Activated CD8-positive, alpha-beta memory T cell treated with anti-CD3 and anti-CD28 coated beads, Interleukin-2, amount 10 ng/mL, durations not matched to agents 7 days and 5 days (primary cell): ENCODE data around the gene DHX16. TPM values are rescaled to one million over a fixed set of nuclear protein-coding genes. Genes with fewer than 3 reads are reported as not detected.
"Not testable (repeated sequence)": the region's sequence is repeated elsewhere in the genome, so short reads cannot be mapped to it uniquely, and the experiment has no call there.

Source experiments
- ATAC-seq: fragments of 150-1000 bp; cut with Tn5 transposase; one replicate; pipeline ENCODE4 v1.10.0; 2021; ENCODE audit warnings: moderate library complexity
- CTCF ChIA-PET: fragments of 350-600 bp; sonication (Branson Sonifier 250); formaldehyde crosslinking; loops from one replicate; lab custom pipeline; 2021; ENCODE audit warnings: antibody characterized with exemption; lab: Charles Lee
- DNase-seq: peaks from one replicate; pipeline ENCODE4 v3.0.0-alpha.2; 2020
- H3K27ac Mint-ChIP-seq: one replicate; pipeline ENCODE4 v1.8.0; 2021; ENCODE audit warnings: mild to moderate bottlenecking, mixed read lengths
- H3K27me3 Mint-ChIP-seq: one replicate; pipeline ENCODE4 v1.8.0; 2021; ENCODE audit warnings: mixed read lengths
- H3K36me3 Mint-ChIP-seq: one replicate; pipeline ENCODE4 v1.8.0; 2021; ENCODE audit warnings: mild to moderate bottlenecking, mixed read lengths
- H3K4me1 Mint-ChIP-seq: one replicate; pipeline ENCODE4 v1.8.0; 2021; ENCODE audit warnings: mixed read lengths
- H3K4me3 Mint-ChIP-seq: one replicate; pipeline ENCODE4 v1.8.0; 2021; ENCODE audit warnings: mild to moderate bottlenecking, moderate library complexity, mixed read lengths
- H3K9me3 Mint-ChIP-seq: one replicate; pipeline ENCODE4 v1.8.0; 2022; ENCODE audit warnings: low read depth, mixed read lengths
- total RNA-seq, 2 experiments: library from RNA; stranded (reverse); gene quantifications; one replicate each; pipeline ENCODE4 v1.2.3, GENCODE V29; 2021

Gene DHX16
- total RNA-seq, 2 experiments from 2014 or later, result 39.5 to 49.6 TPM

GRCh38 chr6:30683183-30683979 is 10.6 kb upstream of the DHX16 start:
- Mint-ChIP-seq H3K9me3 (no peaks in the 10 kb centered on the region), H3K36me3 (peaks cover 72% of the 10 kb centered on the region), H3K27me3 (no peaks in the 10 kb centered on the region), H3K4me1 (peaks cover 31% of the 10 kb centered on the region), H3K27ac (peak overlapping the region; percentile 90), H3K4me3 (peak overlapping the region; percentile 90)
- ATAC-seq, result no peak
- peak; percentile 49 for DNase-seq
- CTCF ChIA-PET, result interaction anchor here (0.8 to 23.7 kb wide), 3 partner anchors 11 to 68 kb away, joined by 3 to 936 read pairs (median 8); partner anchors contain the start of genes DHX16, FLOT1, MDC1 and TUBB

- ATAC-seq (peak; percentile 59), DNase-seq (peak; percentile 97)
- H3K27me3 Mint-ChIP-seq, result no peaks in the 10 kb centered on the region
- CTCF ChIA-PET, result interaction anchor here (0.9 to 23.7 kb wide), 5 partner anchors 10 to 56 kb away, joined by 3 to 936 read pairs (median 3); partner anchors contain the start of genes DHX16, FLOT1, MDC1 and TUBB
- peak overlapping the region; percentile 90 for H3K4me3 Mint-ChIP-seq
- H3K9me3 Mint-ChIP-seq, result no peaks in the 10 kb centered on the region
- H3K4me1 Mint-ChIP-seq, result peaks cover 22% of the 10 kb centered on the region
- H3K36me3 Mint-ChIP-seq, result peaks cover 74% of the 10 kb centered on the region
- H3K27ac Mint-ChIP-seq, result peak overlapping the region; percentile 90
Observed at GRCh38 chr6:30682143-30683117, 9.6 kb upstream of the DHX16 start.

- peaks cover 80% of the 10 kb centered on the region for H3K36me3 Mint-ChIP-seq
- no peak for ATAC-seq
- peak overlapping the region; percentile 90 for H3K27ac Mint-ChIP-seq
- peak; percentile 56 for DNase-seq
- no peaks in the 10 kb centered on the region for H3K9me3 Mint-ChIP-seq
- CTCF ChIA-PET, result interaction anchor here (0.9 to 23.7 kb wide), 8 partner anchors 10 to 398 kb away, joined by 3 to 936 read pairs (median 3); partner anchors contain the start of genes DHX16, FLOT1, MDC1 and TUBB
- peak overlapping the region; percentile 90 for H3K4me3 Mint-ChIP-seq
- peaks cover 25% of the 10 kb centered on the region for H3K4me1 Mint-ChIP-seq
- no peaks in the 10 kb centered on the region for H3K27me3 Mint-ChIP-seq
Observed at GRCh38 chr6:30681766-30682142, 8.9 kb upstream of the DHX16 start.

GRCh38 chr6:30679765-30680535 is 7.1 kb upstream of the DHX16 start:
- Mint-ChIP-seq H3K27ac (peak overlapping the region; percentile 90), H3K27me3 (no peaks in the 10 kb centered on the region), H3K4me3 (peak overlapping the region; percentile 90), H3K9me3 (no peaks in the 10 kb centered on the region), H3K36me3 (peaks cover 78% of the 10 kb centered on the region), H3K4me1 (peaks cover 32% of the 10 kb centered on the region)
- ATAC-seq (no peak), DNase-seq (peak; percentile 41)
- CTCF ChIA-PET, result interaction anchor here (0.7 to 23.7 kb wide), 10 partner anchors 8 to 199 kb away, joined by 3 to 936 read pairs (median 6); partner anchors contain the start of genes FLOT1, IER3, MDC1 and MRPS18B

- ATAC-seq (peak; percentile 56), DNase-seq (peak; percentile 94)
- H3K27me3 Mint-ChIP-seq, result no peaks in the 10 kb centered on the region
- CTCF ChIA-PET, result interaction anchor here (0.5 to 23.7 kb wide), 23 partner anchors 9 to 405 kb away, joined by 3 to 936 read pairs (median 4); partner anchors contain the start of genes ATAT1, FLOT1, IER3 and MDC1
- no peaks in the 10 kb centered on the region for H3K9me3 Mint-ChIP-seq
- H3K27ac Mint-ChIP-seq, result peak overlapping the region; percentile 90
- peaks cover 33% of the 10 kb centered on the region for H3K4me1 Mint-ChIP-seq
- H3K4me3 Mint-ChIP-seq, result peak overlapping the region; percentile 90
- H3K36me3 Mint-ChIP-seq, result peaks cover 76% of the 10 kb centered on the region
Observed at GRCh38 chr6:30678964-30679726, 6.3 kb upstream of the DHX16 start.

- CTCF ChIA-PET, result interaction anchor here (0.9 to 23.7 kb wide), 3 partner anchors 50 to 230 kb away, joined by 3 to 936 read pairs (median 4); partner anchors contain the start of genes FLOT1, MDC1 and TUBB
- Mint-ChIP-seq H3K27me3 (no peaks in the 10 kb centered on the region), H3K27ac (no peak overlapping the region), H3K4me1 (peaks cover 44% of the 10 kb centered on the region), H3K9me3 (no peaks in the 10 kb centered on the region), H3K36me3 (peaks cover 53% of the 10 kb centered on the region), H3K4me3 (no peak overlapping the region)
- DNase-seq, result no peak
- no peak for ATAC-seq
Observed at GRCh38 chr6:30676660-30677285, 4.0 kb upstream of the DHX16 start.

- no peaks in the 10 kb centered on the region for H3K9me3 Mint-ChIP-seq
- ATAC-seq (no peak), DNase-seq (no peak)
- CTCF ChIA-PET, result interaction anchor here (1.1 to 23.7 kb wide), 4 partner anchors 14 to 126 kb away, joined by 4 to 936 read pairs (median 6); partner anchors contain the start of genes FLOT1, MDC1 and TUBB
- peak overlapping the region; percentile 94 for H3K4me3 Mint-ChIP-seq
- peaks cover 35% of the 10 kb centered on the region for H3K4me1 Mint-ChIP-seq
- no peak overlapping the region for H3K27ac Mint-ChIP-seq
- H3K36me3 Mint-ChIP-seq, result peaks cover 24% of the 10 kb centered on the region
- no peaks in the 10 kb centered on the region for H3K27me3 Mint-ChIP-seq
Observed at GRCh38 chr6:30670760-30671527, 1.9 kb downstream of the DHX16 start.

- peaks cover 19% of the 10 kb centered on the region for H3K4me1 Mint-ChIP-seq
- DNase-seq, result peak; percentile 48
- CTCF ChIA-PET, result interaction anchor here (1.3 to 23.7 kb wide), 2 partner anchors 60 to 69 kb away, joined by 3 to 936 read pairs; partner anchors contain the start of genes FLOT1, MDC1 and TUBB
- ATAC-seq, result peak; percentile 39
- H3K27ac Mint-ChIP-seq, result peak overlapping the region; percentile 48
- H3K36me3 Mint-ChIP-seq, result peaks cover 46% of the 10 kb centered on the region
- H3K27me3 Mint-ChIP-seq, H3K9me3 Mint-ChIP-seq, H3K4me3 Mint-ChIP-seq: not testable (repeated sequence)
Observed at GRCh38 chr6:30666300-30666699, 6.5 kb downstream of the DHX16 start.

- no peak overlapping the region for H3K4me3 Mint-ChIP-seq
- DNase-seq (no peak), ATAC-seq (no peak)
- peaks cover 42% of the 10 kb centered on the region for H3K36me3 Mint-ChIP-seq
- H3K27ac Mint-ChIP-seq, result no peak overlapping the region
- H3K27me3 Mint-ChIP-seq, result no peaks in the 10 kb centered on the region
- H3K9me3 Mint-ChIP-seq, result no peaks in the 10 kb centered on the region
- CTCF ChIA-PET, result interaction anchor here (0.7 to 23.7 kb wide), 7 partner anchors 7 to 124 kb away, joined by 3 to 936 read pairs (median 4); partner anchors contain the start of genes DHX16, FLOT1, MDC1 and MRPS18B
- peaks cover 8% of the 10 kb centered on the region for H3K4me1 Mint-ChIP-seq
Observed at GRCh38 chr6:30664994-30665767, 7.6 kb downstream of the DHX16 start.

- H3K27me3 Mint-ChIP-seq, H3K4me3 Mint-ChIP-seq, H3K27ac Mint-ChIP-seq, DNase-seq, H3K9me3 Mint-ChIP-seq, ATAC-seq, H3K4me1 Mint-ChIP-seq: not testable (repeated sequence)
- CTCF ChIA-PET, result interaction anchor here (1.3 to 1.4 kb wide), 2 partner anchors 64 to 73 kb away, joined by 3 read pairs; no protein-coding TSS in a partner anchor
- H3K36me3 Mint-ChIP-seq, result peaks cover 46% of the 10 kb centered on the region
Observed at GRCh38 chr6:30657922-30658321, 14.9 kb downstream of the DHX16 start.
